GM12872 (cell line): ENCODE results near the gene LRP8.

Experiments used
- TF ChIP-seq, protein P1 (sequence below): IDR thresholded peaks from 3 replicates; pipeline ENCODE4 v1.5.1; 2011; ENCODE audit warnings: low read depth, mild to moderate bottlenecking, low read length, moderate library complexity; ENCODE audit not compliant: insufficient read depth

The LRP8 gene

DNA sequence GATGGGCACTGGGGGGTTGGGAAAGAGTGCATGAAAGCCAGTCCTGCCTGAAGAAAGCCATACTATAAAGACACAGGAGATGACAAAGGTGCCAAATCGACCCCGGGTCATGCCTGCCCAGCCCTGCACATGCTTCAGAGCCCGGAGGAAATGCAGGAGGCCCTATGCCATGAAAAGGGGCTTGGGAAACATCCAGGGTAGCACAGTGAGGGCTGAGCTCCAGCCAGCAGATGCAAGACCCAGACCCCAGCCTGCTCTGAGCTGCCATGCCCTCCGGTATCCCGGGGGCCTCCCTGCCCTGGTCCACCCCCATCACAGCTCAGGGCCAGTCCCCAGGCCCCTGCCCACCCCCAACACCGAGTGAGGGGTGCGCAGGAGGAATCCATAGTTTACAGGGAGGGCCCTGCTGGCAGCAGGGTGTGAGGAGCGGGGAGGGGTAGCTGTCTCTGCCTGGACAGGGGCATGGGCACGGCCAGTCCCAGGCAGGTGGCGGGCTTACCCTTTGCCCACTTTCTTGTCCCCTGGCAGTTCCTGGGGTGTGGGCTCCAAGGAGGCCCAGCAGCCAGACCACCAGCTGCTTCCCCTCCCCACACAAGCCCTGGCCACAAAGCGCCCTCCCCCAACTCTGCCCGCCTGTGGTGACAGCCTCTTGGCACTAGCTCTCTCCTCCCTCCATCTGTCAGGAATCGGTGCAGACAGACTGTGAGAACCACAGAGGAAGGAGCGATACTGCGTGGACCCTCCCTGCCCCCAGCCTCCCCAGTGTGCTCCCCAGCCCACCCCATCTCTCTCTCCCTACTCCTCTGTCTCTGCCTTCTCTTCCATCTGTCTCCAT is 16.8 kb downstream of the LRP8 start:
- TF ChIP-seq, protein P1, sequence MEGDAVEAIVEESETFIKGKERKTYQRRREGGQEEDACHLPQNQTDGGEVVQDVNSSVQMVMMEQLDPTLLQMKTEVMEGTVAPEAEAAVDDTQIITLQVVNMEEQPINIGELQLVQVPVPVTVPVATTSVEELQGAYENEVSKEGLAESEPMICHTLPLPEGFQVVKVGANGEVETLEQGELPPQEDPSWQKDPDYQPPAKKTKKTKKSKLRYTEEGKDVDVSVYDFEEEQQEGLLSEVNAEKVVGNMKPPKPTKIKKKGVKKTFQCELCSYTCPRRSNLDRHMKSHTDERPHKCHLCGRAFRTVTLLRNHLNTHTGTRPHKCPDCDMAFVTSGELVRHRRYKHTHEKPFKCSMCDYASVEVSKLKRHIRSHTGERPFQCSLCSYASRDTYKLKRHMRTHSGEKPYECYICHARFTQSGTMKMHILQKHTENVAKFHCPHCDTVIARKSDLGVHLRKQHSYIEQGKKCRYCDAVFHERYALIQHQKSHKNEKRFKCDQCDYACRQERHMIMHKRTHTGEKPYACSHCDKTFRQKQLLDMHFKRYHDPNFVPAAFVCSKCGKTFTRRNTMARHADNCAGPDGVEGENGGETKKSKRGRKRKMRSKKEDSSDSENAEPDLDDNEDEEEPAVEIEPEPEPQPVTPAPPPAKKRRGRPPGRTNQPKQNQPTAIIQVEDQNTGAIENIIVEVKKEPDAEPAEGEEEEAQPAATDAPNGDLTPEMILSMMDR = no peak

DNA sequence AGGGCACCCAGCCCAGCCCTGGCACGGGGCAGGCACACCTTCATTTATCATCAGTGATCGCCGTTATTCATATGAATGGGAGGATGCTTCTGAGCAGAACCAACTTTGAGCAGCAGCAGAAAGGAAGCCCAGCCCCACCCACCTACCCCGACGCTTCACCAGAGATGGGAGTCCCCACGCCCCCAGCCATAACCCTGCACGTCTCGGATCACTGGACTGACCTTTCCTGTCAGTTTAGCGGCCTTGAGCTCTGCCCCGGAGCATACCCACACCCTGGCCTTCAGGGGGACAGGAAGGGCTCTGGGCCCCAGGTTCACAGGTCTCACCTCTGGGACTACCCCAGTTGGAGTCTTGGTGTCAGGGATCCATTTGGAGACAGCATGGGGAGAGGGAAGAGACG is 18.1 kb downstream of the LRP8 start:
- TF ChIP-seq, protein P1 = no peak

DNA sequence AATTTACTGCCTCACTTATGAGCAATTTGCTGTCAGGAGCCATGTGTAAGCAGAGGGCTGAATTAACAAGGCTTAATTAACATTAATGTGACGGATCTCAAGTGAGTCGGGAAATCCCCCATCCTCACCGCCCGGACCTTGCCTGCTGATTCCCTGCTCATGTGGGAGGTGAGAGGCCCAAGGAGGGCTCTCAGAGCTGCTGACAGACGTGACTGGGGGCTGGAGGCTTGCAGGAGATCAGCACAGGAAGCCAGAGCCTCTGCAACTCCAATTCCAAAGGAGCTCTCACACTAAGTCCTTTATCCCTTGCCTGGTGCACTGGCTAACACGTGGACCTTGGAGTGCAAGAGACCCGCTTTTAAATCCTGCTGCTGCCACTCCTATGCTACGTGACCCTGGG is 19.4 kb downstream of the LRP8 start:
- TF ChIP-seq, protein P1 = no peak

DNA sequence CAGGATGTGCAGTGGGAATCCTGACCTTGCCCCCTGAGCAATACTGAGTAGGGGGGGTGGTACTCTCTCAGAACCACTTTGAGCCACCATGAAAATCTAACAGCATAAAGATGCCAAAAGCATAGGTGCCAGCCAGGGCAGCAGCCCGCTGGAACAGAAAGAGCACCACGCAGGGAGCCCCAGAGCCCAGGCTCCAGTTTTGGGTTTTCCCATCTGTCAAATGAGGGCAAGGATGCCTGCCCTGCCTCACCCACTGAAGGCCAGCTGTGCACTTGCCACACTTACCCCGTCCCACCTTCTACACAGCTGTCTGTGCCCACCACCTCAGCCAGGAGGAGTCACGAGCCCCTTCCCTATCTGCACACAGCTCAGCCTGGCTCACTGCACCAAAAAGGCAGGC is 20.8 kb downstream of the LRP8 start:
- TF ChIP-seq, protein P1 = no peak

DNA sequence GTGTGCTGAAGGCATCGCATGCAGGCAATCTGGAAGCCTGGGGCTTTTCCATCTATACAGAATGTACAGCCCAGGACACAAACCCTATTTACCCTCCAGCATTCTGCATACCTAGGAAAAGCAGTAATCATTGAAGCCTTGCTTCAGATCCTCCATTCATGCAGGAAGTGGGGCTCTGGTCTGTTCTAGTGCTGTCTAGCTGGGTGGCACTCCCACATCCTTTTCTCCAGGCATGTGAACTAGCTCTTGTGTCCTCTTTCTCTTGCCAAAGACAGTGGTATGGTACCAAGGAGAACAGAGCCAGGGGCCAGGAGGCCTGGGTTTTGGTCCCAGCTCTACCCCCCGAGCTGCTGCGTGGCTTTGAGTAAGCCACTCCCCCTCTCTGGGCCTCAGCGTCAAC is 21.7 kb downstream of the LRP8 start:
- TF ChIP-seq, protein P1 = no peak

DNA sequence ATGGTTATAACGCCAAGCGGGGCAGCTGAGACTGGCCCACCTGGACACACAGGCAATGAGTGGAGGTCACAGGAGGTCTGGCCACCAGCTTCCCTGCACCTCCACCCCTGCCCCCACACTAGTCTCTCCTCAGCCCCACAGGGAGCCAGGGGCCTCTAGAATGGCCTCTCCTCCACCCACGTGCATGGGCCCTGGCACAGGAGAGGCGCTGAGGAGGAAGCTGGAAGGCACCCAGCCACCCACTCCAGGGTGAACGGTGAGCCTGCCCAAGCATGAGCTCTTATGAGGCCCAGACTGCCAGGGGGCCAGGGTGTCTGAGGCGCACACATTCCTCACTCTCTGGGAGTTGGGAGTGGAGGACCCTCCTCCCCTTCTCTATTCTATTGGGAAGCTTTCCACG is 22.2 kb downstream of the LRP8 start:
- TF ChIP-seq, protein P1 = no peak

DNA sequence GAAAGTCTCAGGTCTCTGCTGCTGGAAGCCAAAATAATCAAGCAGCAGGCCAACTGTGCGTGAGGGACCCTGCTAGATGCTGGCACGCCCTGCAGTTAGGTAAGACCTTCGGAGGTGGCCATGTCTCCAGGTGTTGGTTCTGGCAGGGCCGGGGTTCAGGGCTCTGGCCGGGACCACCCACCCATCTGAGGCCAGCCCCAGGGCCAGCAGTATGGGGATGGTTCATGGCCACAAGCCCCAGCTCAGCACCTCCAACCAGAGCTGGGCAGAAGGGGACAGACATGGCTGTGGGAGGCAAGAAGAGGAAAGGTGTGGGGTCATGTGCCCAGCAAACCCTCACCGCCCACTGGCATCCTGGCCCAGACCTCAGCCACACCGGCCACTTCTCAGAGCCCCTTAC is 23.3 kb downstream of the LRP8 start:
- TF ChIP-seq, protein P1 = no peak
